Stimulated activated CD4-positive, alpha-beta T cell treated with anti-CD3 and anti-CD28 coated beads, Interleukin-15, amount 100 ng/mL, for 1 hour (primary cell): ENCODE data around the gene PAIP1.
"Not testable (repeated sequence)": the region's sequence is repeated elsewhere in the genome, so short reads cannot be mapped to it uniquely, and the experiment has no call there.

ENCODE experiments used
- DNase-seq, 2 donors: peaks; one replicate each; pipeline ENCODE4 v3.0.0-alpha.2; 2020; ENCODE audit warnings: low read depth in 1 of 2, low spot score in 1 of 2

The PAIP1 gene, protein sequence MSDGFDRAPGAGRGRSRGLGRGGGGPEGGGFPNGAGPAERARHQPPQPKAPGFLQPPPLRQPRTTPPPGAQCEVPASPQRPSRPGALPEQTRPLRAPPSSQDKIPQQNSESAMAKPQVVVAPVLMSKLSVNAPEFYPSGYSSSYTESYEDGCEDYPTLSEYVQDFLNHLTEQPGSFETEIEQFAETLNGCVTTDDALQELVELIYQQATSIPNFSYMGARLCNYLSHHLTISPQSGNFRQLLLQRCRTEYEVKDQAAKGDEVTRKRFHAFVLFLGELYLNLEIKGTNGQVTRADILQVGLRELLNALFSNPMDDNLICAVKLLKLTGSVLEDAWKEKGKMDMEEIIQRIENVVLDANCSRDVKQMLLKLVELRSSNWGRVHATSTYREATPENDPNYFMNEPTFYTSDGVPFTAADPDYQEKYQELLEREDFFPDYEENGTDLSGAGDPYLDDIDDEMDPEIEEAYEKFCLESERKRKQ

DNA sequence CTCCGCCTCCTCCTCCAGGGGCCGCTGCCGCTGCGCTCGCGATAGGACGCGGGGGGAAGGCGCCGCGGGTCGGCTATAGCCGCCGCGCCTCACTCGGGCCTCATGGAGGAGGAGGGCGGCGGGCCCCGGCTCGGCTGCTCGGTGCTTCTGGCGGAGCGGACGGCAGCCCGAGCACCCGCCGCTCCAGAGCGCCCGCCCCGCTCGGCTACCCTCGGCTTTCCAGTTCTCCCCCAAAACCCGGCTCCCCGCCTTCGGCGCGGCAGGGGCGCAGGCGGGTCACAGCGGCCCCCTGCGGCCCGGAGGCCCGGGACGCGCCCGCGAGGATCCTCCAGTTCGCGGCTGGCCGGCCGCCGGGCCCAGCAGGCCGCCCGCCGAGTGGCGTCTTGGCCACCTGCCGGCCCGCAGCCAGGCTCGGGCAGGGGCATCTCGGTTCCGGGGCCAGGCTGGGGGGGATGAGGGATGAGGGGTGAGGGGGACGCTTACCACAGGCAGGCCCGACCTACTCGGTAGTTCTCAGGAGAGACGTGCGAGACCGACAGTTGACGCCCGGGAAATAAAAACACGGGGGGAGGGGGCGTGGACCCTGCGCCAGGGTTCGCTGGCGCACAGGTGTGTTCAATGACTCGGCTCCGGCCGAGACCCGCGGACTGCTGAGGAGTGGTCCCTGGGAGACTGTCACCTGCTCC, at the start of gene PAIP1:
Gene PAIP1, minus strand, starts transcription at position 221 of the 686 bp plus-strand sequence. CDS start 231 bp downstream, outside the sequence.
- peak; percentile 63 to 70 for DNase-seq

DNA sequence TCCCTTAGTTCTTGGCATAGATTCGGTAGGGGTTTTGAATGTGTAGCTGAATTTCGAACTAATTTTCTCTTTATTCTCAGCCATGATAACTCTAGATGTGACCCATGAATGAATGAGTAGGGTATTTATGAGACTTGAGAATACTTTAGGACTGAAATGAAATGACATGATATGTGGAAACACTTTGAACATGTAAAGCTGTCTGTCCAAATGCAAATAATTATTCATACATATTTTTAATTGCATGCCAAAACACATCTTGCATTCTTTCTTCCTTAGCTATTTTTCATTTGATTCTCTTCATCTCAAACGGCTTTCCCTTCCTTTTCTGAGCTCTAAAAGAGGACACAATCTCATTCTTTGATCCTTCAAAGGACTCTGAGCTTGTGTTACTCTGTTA, 49.5 kb upstream of the PAIP1 start:
- DNase-seq, result no peak

DNA sequence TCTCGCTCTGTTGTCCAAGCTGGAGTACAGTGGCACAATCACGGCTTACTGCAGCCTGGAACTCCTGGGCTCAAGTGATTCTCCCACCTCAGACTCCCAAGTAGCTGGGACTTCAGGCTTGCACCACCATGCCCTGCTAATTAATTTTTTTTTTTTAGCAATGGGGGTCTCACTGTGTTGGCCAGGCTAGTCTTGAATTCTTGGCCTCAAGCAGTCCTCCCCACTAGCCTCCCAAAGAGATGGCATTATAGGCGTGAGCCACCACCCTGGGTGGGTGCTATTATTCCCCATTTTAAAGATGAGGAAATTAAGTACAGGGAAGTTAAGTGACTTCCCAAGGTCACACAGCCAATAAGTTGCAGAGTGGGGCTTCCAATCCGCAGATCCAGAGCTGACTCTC, 47.8 kb upstream of the PAIP1 start:
- DNase-seq, result no peak

DNA sequence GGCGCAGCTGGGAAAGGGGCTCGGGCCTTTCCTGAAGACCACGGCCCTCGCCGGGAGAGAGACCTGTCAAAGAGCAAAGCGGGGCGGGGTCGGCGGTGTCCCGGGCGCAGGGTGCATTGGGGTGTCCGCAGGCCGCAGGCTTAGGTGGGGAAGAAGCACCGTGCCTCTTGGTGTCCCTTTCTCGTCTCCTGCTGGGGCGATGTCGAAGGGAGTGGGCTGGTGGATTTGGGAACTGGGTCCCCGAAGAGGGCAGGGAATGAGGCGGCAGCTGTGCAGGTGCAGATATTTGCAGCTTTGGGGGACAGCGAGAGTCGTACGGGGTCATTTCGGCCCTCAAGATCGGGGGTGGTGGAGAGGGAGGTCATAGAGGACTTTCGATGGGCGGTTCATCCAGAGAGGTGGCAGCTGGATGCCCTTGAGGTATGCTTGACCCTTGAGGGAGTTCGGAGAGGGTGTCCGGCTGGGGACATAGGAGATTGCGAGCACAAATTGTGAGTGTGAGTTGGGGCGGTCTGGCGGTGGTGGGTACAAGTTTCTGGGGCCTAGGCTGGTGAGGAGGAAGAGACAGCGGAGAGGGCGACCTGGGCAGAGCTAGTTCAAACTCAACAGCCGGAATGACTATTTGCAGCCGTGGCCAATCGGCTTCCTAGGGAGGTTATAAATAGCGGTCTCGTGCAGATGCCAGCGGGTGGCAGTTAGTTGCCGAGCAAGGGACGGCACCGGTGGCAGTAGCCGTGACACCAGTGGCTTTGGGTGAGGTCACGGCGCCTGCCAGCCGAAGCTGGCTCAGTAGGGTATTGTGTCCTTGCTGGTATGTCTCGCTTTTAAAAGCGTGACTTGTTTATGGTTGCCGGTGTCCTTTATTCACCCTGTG, 46.7 kb upstream of the PAIP1 start:
- peak; percentile 43 for DNase-seq

DNA sequence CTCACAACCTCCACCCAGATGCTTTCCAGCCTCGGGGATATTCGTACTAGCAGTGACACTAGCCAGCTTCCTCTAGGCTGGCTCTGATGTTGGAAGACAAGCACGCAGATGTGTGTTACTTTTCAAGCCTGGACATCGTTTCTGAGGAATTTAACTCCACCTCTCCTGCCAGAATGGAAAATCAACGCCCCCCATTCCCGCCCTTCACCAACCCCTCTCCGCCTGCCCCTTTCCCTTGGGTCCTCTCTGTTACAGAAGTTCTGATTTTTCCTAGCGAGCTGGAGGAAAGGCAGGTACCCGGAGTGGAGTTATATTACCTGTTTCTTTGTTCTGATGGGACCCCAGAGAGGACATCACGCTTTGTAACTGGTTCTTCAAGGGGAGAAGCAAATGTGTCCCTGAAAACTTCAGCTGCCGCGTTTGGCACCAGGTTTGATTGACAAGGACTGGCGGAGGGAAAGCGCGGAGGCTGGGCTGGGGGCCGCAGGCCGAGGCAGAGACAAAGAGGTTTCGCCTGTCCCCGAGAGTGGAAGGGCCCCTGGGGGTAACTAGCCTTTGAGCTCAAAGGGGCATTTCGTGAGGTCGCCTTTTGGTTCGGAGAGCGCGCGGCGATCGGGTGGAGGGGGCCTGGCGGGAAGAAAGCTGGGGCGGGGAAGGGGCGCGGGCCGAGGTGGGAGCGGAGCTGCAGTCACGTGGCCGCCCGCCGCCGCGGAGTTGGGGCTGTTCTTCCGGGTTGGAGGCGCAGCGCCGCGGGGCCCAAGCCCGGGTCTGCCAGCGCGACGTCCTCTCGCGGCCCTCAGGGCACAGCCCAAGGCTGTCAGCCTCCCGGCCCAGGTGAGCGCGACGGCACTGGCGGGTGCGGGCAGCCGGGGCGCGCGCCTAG, 45.8 kb upstream of the PAIP1 start, which contains the start of gene NNT:
Gene NNT, plus strand, starts transcription at position 720 of the 883 bp plus-strand sequence. CDS start 6,016 bp downstream, outside the sequence.
- peak; percentile 47 to 69 for DNase-seq

DNA sequence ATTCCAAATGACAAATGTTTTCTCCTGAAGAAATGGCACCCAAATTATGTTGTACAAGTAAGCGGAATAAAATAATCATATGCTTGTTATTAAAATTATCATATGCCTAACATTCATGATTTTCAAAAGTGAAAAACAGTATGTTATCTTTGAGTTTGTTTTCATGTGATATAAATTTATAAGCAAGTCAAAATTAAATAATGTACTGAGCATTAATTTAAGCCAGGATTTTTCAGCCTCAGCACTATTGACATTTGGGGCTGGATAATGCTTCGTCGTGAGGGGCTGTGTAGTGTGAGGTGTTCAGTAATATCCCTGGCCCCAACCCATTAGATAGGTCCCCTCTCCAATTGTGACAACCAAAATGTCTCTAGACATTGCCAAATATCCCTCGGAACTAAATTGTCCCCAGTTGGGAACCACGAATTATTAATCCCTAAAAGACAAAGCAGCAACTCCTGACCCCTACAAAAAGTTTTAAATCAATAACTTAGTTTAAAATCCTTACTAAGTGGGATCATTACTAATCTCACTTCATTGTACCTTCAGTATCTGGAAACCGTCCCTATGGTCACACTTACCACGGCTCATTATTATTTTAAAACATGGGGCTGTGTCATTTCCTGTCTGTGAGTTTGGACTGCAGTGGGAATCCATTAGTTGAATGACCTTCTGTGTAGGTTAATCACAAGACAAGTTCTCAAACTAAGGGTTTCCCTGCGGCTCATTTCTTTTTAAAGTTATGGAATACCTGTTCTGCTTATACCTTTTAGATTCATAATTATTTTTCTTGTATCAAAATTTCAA, 44.8 kb upstream of the PAIP1 start:
- DNase-seq, result no peak

DNA sequence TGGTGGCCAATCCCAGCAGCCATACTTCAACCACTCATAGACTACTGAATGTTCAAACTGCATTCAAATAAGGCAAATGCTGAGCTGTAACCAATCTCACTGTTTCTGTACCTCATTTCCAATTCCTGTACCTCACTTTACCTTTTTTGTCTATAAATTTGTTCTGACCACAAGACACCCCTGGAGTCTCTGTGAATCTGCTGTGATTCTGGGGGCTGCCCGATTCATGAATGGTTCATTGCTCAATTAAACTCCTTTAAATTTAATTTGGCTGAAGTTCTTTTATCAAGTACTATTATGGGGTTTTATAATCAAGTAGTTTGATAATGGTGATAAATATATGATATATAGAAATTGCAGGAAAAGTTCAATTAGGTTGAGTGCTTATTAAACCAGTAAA, 42.0 kb upstream of the PAIP1 start:
- not testable (repeated sequence) for DNase-seq

DNA sequence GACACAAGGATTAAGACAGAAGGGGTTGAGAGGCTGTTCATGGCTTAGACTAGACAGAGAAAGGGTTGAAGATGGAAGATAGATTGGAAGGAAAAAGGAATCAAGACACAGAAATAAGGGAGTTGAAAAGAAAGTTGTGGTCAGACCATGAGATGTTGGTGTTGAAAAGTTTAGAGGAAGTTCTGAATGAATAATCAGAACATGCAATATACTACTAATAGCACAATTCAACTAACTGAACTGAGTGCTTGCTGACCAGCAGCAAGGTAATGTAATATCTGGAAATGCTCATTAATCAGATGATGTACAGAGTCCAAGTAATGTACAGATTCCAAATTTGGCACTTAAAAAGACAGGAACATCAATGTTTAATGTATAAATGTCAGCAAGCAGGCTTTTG, 35.5 kb upstream of the PAIP1 start:
- no peak for DNase-seq

DNA sequence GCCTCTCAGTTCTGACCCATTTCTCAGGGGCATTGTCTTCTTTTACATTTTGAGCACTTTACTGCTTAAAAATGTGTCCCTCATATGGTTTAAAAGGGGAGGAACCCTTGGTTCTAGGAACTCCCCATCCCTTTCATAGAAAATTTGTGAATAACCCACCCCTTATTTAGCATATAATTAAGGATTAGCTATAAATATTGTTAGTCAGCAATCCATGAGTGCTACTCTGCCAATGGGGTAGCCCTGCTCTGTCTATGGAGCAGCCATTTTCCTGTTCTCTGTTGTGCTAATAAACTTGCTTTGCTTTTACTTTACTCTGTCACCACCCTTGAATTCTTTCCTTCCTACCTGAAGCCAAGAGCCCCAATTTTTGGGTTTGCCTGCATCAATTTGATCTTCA, 33.8 kb upstream of the PAIP1 start:
- DNase-seq, result no peak

DNA sequence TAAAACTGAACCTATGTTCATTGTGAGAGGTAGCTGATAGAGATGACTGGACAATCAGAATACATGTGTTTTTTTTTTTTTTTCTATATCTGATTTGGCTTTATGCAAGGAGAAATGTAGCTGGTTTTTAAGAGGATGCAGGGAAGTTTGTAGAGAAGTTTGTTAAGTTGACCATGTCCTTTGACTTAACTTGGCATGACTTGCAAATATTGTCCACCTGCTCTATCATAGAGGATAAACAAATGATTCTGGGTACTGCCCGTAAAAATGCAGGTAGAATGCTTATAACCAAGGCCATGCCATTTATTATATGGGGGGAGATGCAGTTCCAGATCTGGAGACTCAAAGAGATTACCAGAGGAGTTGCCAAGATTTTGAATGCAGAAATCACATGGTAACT, 32.4 kb upstream of the PAIP1 start:
- no peak for DNase-seq

DNA sequence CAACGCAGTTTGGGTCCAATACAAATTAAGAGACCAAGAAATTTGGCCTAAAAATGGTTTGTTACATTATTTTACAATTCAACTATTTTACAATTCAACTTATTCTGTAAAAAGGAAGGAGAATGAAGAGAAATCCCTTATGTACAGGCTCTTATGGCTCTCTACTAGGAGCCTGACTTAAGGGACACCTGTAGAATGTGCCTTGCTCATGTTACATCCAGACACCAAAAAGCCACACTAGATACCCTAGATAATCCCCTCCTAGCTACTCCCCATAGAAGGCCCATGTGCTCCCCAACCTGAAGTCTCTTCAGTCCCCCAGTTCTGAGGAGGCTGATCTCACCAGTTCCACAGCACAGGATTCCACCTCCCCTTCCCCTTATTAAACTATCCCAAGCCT, 32.0 kb upstream of the PAIP1 start:
- DNase-seq, result no peak

DNA sequence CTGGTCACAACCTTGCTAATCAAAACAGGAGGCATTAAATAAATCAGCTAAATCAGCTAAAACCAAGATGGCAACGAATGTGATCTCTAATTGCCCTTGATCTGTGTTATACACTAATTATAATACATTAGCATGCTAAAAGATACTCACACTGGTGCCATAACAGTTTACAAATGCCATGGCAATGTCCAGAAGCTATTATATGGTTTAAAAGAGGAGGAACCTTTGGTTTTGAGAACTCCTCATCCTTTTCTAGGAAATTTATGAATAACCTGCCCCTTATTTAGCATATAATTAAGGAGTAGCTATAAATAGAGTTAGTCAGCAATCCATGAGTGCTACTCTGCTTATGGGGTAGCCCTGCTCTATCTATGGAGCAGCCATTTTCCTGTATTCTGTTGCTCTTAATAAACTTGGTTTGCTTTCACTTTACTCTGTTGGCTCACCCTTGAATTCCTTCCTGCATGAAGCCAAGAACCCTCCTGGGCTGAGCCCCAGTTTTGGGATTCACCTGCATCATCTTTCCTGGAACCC, 27.4 kb upstream of the PAIP1 start:
- no peak for DNase-seq

DNA sequence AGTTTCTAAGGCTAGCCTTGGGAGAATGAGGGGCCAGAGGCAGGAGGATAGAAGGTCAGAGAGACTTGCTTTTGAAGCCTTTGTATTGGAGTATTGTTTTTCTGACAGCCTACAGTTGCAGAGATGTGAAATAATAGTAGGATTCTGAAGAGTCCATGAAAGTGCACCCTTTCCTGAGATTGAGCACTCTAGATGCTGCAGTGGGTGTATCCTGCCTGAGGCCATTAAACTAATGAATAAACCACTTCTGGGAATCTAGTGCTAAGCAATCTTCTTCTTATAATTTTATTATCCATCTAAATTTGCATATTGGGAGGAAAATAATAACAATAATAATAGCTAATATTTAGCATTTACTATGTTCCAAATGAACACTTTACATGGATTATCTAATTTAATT, 26.8 kb upstream of the PAIP1 start:
- DNase-seq, result no peak

DNA sequence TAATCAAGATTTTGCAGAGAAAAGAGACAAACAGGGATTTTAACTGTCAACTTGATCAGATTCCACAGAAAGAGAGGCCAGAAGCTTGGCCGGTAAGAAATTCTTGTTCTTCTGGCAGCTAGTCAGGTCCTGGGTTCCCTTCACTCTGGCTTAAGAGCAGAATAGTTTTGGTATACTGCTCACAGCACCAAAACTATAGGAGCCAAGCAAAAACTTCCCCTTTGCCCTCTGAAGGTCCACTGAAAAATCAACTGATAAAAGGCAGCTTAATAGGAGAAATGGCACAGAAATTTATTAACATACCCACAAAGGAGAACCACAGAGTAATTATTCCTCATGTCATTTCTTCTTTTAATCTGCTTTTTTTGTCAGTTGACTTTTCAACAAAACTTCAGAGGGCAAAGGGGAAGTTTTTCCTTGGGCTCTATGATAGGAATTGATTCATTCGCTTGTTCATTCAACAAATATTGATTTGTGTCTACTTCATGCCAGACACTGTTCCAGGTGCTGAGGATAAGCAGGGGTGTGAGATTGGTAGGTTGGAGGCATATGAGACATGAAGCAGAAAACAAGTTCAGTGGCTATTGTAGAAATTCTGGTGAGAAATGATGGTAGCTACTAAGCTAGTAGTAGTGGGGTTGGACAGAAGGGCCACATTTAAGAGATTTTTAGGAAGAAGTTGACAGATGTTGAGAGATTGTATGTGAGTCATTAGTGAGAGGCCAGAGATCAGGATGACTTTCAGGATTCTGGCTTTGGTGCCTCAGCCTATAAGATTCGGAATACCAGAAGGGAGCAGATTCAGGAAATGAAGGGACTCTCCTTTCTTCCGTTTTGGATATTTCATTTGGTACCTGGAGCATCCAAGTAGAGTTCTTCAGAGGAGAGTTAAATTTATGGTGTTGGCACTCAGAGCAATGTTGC, 25.5 kb upstream of the PAIP1 start:
- DNase-seq, result no peak

DNA sequence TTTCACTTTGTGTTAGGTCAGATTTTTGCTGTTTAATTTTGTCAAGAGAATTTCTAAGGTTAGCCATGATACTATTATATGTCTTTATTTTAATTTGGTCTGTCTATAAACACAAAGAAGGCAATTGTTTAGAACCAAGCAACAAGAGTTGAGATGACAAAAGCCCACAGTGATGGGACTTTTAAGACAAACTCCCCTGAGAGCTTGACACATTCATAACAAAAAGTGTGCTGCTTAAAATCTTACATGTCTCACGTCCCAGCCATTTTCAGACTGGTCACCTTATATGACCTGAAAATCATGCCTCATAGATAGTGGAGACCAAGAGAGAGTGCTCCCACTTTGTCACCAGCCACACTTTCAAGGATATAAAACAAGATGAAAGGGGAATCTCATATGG, 24.5 kb upstream of the PAIP1 start:
- DNase-seq, result no peak

DNA sequence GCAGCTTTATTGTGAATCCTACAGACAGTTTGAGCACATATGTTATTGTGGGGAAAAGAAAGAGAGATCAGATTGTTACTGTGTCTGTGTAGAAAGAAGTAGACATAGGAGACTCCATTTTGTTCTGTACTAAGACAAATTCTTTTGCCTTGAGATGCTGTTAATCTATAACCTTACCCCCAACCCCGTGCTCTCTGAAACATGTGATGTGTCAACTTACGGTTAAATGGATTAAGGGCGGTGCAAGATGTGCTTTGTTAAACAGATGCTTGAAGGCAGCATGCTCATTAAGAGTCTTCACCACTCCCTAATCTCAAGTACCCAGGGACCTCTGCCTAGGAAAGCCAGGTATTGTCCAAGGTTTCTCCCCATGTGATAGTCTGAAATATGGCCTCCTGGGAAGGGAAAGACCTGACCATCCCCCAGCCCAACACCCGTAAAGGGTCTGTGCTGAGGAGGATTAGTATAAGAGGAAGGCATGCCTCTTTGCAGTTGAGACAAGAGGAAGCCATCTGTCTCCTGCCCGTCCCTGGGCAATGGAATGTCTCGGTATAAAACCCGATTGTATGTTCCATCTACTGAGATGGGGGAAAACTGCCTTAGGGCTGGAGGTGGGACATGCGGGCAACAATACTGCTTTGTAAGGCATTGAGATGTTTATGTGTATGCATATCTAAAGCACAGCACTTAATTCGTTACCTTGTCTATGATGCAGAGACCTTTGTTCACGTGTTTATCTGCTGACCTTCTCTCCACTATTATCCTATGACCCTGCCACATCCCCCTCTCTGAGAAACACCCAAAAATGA, 23.7 kb upstream of the PAIP1 start:
- DNase-seq, result not testable (repeated sequence)

DNA sequence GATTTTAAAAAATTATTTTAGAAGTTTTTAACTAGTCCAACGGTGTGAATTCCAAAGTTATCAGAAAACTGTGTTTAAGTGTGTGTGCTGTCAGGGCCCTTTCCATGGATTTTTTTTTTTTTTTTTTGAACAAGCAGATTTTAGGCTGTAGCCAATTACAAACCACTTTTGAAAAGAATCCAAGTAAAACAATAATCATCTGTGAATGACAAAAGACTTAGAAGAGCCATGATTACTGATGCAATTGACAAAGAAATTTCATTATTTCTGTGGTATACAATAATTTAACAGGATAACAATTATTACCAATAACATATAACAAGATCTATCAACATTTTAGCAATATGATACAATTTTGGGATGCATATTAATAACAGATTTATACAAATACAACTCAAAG, 16.2 kb upstream of the PAIP1 start:
- no peak for DNase-seq
